ENCODE data around the gene PTDSS2.

GRCh38 chr11:534396-535209, 84.5 kb downstream of the PTDSS2 start:
- TF ChIP-seq, protein P1, sequence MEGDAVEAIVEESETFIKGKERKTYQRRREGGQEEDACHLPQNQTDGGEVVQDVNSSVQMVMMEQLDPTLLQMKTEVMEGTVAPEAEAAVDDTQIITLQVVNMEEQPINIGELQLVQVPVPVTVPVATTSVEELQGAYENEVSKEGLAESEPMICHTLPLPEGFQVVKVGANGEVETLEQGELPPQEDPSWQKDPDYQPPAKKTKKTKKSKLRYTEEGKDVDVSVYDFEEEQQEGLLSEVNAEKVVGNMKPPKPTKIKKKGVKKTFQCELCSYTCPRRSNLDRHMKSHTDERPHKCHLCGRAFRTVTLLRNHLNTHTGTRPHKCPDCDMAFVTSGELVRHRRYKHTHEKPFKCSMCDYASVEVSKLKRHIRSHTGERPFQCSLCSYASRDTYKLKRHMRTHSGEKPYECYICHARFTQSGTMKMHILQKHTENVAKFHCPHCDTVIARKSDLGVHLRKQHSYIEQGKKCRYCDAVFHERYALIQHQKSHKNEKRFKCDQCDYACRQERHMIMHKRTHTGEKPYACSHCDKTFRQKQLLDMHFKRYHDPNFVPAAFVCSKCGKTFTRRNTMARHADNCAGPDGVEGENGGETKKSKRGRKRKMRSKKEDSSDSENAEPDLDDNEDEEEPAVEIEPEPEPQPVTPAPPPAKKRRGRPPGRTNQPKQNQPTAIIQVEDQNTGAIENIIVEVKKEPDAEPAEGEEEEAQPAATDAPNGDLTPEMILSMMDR (IDR thresholded peaks at IDR 0.05) = no peak
- TF ChIP-seq CEBPB (IDR thresholded peaks at IDR 0.05) (no peak), RCOR1 (IDR thresholded peaks at IDR 0.05; ENCODE audit: low read depth, low read length) (no peak), EP300 (IDR thresholded peaks at IDR 0.05) (no peak), RFX5 (IDR thresholded peaks at IDR 0.05) (no peak), POLR2A (IDR thresholded peaks at IDR 0.05; ENCODE audit: low read length) (no peak), ATOH8 (CRISPR knock-in tag; IDR thresholded peaks at IDR 0.05; ENCODE audit: low read depth) (no peak), REST (IDR thresholded peaks at IDR 0.05) (no peak), RAD21 (conservative IDR thresholded peaks at IDR 0.05 in 1 of 2, IDR thresholded peaks at IDR 0.05 in 1 of 2) (no peak), JUN (IDR thresholded peaks at IDR 0.05) (no peak; a peak in 1 of 5 replicates), JUNB (IDR thresholded peaks at IDR 0.05) (no peak), ELK1 (IDR thresholded peaks at IDR 0.05; ENCODE audit: low read depth, low read length) (no peak), ZFP36 (IDR thresholded peaks at IDR 0.05; ENCODE audit: borderline replicate concordance, partially characterized antibody) (no peak)
- TF ChIP-seq, protein P2, sequence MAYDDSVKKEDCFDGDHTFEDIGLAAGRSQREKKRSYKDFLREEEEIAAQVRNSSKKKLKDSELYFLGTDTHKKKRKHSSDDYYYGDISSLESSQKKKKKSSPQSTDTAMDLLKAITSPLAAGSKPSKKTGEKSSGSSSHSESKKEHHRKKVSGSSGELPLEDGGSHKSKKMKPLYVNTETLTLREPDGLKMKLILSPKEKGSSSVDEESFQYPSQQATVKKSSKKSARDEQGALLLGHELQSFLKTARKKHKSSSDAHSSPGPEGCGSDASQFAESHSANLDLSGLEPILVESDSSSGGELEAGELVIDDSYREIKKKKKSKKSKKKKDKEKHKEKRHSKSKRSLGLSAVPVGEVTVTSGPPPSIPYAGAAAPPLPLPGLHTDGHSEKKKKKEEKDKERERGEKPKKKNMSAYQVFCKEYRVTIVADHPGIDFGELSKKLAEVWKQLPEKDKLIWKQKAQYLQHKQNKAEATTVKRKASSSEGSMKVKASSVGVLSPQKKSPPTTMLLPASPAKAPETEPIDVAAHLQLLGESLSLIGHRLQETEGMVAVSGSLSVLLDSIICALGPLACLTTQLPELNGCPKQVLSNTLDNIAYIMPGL (CRISPR knock-in tag; IDR thresholded peaks at IDR 0.05; ENCODE audit: borderline replicate concordance) = no peak
